Retinal pigment epithelial cell (primary cell): ENCODE data around the gene SCGB3A1.

Experiments
- DNase-seq: peaks from one replicate; pipeline ENCODE4 v3.0.0-alpha.2; 2010; ENCODE audit warnings: low read depth
- H3K4me3 ChIP-seq: 2 replicates; pipeline ENCODE4 v1.5.1; 2011; ENCODE audit warnings: mild to moderate bottlenecking, low read length, control low read depth, moderate library complexity
- TF ChIP-seq, protein P1 (sequence below): conservative IDR thresholded peaks from 2 replicates; pipeline ENCODE4 v1.5.1; 2011; ENCODE audit warnings: low read depth, low read length, control low read depth, inconsistent platforms

Gene SCGB3A1

GRCh38 chr5:180604271-180604670, 13.0 kb upstream of the SCGB3A1 start:
- no peak for DNase-seq
- TF ChIP-seq, protein P1, sequence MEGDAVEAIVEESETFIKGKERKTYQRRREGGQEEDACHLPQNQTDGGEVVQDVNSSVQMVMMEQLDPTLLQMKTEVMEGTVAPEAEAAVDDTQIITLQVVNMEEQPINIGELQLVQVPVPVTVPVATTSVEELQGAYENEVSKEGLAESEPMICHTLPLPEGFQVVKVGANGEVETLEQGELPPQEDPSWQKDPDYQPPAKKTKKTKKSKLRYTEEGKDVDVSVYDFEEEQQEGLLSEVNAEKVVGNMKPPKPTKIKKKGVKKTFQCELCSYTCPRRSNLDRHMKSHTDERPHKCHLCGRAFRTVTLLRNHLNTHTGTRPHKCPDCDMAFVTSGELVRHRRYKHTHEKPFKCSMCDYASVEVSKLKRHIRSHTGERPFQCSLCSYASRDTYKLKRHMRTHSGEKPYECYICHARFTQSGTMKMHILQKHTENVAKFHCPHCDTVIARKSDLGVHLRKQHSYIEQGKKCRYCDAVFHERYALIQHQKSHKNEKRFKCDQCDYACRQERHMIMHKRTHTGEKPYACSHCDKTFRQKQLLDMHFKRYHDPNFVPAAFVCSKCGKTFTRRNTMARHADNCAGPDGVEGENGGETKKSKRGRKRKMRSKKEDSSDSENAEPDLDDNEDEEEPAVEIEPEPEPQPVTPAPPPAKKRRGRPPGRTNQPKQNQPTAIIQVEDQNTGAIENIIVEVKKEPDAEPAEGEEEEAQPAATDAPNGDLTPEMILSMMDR = no peak
- no peak overlapping the region for H3K4me3 ChIP-seq

DNA sequence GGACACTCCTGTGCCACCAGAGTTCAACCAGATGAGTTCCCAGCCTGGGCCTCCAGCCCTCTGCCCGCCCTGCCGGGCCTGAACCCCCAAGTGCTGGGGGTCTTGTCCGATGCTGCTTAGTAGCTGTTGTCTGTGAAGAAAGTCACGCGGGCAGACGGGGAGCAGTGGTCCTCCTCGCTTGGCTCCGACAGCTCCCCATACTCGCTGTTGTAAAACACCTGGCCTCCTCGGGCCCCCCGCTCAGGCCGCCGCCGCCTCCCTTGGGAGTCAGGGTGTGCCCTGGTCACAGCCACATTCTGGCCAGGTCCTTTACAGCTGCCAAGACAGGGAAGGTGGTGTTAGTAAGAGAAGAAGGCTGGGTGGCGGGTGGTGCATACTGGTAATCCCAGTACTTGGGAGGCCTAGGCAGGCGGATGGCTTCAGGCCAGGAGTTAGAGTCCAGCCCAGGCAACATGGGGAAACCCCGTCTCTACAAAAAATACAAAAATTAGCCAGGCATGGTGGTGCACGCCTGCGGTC, 11.8 kb upstream of the SCGB3A1 start:
- H3K4me3 ChIP-seq = no peak overlapping the region
- DNase-seq = no peak
- TF ChIP-seq, protein P1 = no peak

GRCh38 chr5:180602481-180603075, 11.3 kb upstream of the SCGB3A1 start:
- DNase-seq = no peak
- no peak overlapping the region for H3K4me3 ChIP-seq
- TF ChIP-seq, protein P1 = no peak

- TF ChIP-seq, protein P1 = no peak
- H3K4me3 ChIP-seq = no peak overlapping the region
- DNase-seq = no peak
These were observed 10.5 kb upstream of the SCGB3A1 start for GRCh38 chr5:180601591-180602480.

DNA sequence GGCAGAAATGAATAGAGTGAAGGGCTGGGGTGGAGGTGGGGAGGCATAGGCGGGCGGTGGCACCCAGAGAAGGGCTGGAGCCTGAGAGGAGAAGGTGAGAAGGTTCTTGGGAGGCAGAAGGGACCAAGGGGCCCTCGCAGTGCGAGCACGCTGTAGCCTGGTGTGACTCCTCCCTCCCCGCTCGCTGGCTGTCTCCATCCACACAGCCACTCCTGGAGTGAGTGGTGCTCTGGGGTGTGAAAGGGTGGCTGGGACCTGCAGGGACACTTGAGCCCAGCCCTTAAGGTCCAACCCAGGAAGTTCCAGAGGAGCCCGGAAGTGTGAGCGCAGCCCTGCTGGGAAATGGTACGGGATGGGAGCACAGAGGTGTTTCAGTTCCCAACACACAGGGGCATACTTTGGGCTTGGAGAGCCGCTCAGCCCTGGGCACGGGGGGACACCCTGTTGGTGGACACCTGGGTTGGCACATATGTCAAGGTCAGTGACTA, 9.3 kb upstream of the SCGB3A1 start:
- DNase-seq = no peak
- H3K4me3 ChIP-seq = no peak overlapping the region
- TF ChIP-seq, protein P1 = no peak

- no peak for DNase-seq
- H3K4me3 ChIP-seq = no peak overlapping the region
- TF ChIP-seq, protein P1 = no peak
These were observed 8.8 kb upstream of the SCGB3A1 start for GRCh38 chr5:180599981-180600553.
